Neutrophil (primary cell): ENCODE results near the gene FRA10AC1.

ENCODE experiments used
- H3K27ac ChIP-seq: fragments of 200-600 bp; sonication (generic); 2 replicates; pipeline ENCODE4 v1.5.1; 2016; ENCODE audit warnings: mild to moderate bottlenecking, moderate library complexity
- H3K27me3 ChIP-seq: fragments of 200-600 bp; sonication (generic); 2 replicates; pipeline ENCODE4 v1.6.0; 2016; ENCODE audit warnings: mild to moderate bottlenecking
- H3K36me3 ChIP-seq: fragments of 200-600 bp; sonication (generic); 2 replicates; pipeline ENCODE4 v1.5.1; 2017
- H3K4me1 ChIP-seq, 2 experiments: fragments of 200-600 bp in 1 of 2; sonication (generic) in 1 of 2; 1 replicate in 1 of 2; 2 replicates in 1 of 2; pipeline versions ENCODE4 v1.5.1 to v1.6.1; 2013 to 2016; ENCODE audit warnings: low read depth in 1 of 2, low read length in 1 of 2, mild to moderate bottlenecking in 1 of 2, moderate library complexity in 1 of 2; ENCODE audit not compliant: control insufficient read depth in 1 of 2, insufficient read depth in 1 of 2
- H3K4me3 ChIP-seq, 2 experiments: fragments of 200-600 bp in 1 of 2; sonication (generic) in 1 of 2; 1 replicate in 1 of 2; 2 replicates in 1 of 2; pipeline ENCODE4 v1.5.1; 2013 to 2016; ENCODE audit warnings: low read depth in 1 of 2, low read length in 1 of 2, mild to moderate bottlenecking in 1 of 2, moderate library complexity in 1 of 2
- H3K9me3 ChIP-seq: fragments of 200-600 bp; sonication (generic); 2 replicates; pipeline ENCODE4 v1.5.1; 2016
- TF ChIP-seq, protein P1 (sequence below): fragments of 200-600 bp; sonication (generic); IDR thresholded peaks from 2 replicates; pipeline ENCODE4 v1.5.1; 2016; ENCODE audit warnings: antibody characterized with exemption

FRA10AC1 gene, protein sequence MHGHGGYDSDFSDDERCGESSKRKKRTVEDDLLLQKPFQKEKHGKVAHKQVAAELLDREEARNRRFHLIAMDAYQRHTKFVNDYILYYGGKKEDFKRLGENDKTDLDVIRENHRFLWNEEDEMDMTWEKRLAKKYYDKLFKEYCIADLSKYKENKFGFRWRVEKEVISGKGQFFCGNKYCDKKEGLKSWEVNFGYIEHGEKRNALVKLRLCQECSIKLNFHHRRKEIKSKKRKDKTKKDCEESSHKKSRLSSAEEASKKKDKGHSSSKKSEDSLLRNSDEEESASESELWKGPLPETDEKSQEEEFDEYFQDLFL

DNA sequence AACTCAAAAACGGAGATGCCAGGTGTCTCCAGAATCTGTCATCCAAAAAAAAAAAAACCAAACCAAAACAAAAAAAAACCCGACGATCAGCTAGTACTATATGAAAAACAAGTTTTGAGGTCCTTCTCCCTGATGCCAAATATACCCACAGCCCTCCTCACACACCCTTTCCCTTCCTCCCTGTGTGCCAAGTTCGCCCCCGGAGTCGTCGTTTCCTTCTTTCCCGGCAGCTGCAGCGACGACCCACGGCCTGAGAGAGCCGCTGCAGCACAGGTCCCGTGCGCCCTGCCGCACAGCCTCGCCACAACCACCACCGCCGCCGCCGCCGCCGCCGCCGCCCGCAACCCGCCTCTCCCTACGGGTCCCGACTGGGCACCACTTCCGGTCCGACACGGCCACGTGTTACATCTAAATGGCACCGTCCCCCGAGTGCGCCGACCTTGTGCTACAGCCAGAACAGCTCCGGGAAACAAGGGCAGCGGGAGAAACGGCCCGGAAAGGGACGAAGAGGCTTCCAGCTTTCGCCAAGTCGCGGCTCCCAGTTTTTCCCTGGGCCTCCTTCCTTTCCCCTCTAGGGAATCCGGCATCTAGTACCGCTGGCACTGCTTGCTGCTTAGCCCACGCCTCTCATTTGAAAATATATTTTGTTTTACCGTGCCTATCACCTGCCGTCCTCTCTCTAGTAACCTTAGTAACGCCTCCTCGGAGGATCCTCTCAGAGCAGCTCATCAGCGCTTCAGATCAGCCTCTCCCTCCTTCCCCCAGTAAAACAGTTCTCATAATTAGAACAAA is at the start of gene FRA10AC1:
Gene FRA10AC1, minus strand, starts transcription at position 383 of the 792 bp plus-strand sequence. CDS start 2,486 bp downstream, outside the sequence.
- Histone ChIP-seq H3K27ac (peak within 1 kb of the TSS; percentile 71), H3K9me3 (no peaks in the 10 kb centered on the region), H3K4me1 (peaks cover 17 to 18% of the 10 kb centered on the region in 2 experiments), H3K36me3 (peaks cover 13% of the 10 kb centered on the region), H3K4me3 (peak within 1 kb of the TSS; percentile 76 to 77), H3K27me3 (peaks cover 18% of the 10 kb centered on the region)
- TF ChIP-seq, protein P1, sequence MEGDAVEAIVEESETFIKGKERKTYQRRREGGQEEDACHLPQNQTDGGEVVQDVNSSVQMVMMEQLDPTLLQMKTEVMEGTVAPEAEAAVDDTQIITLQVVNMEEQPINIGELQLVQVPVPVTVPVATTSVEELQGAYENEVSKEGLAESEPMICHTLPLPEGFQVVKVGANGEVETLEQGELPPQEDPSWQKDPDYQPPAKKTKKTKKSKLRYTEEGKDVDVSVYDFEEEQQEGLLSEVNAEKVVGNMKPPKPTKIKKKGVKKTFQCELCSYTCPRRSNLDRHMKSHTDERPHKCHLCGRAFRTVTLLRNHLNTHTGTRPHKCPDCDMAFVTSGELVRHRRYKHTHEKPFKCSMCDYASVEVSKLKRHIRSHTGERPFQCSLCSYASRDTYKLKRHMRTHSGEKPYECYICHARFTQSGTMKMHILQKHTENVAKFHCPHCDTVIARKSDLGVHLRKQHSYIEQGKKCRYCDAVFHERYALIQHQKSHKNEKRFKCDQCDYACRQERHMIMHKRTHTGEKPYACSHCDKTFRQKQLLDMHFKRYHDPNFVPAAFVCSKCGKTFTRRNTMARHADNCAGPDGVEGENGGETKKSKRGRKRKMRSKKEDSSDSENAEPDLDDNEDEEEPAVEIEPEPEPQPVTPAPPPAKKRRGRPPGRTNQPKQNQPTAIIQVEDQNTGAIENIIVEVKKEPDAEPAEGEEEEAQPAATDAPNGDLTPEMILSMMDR = peak; percentile 68

DNA sequence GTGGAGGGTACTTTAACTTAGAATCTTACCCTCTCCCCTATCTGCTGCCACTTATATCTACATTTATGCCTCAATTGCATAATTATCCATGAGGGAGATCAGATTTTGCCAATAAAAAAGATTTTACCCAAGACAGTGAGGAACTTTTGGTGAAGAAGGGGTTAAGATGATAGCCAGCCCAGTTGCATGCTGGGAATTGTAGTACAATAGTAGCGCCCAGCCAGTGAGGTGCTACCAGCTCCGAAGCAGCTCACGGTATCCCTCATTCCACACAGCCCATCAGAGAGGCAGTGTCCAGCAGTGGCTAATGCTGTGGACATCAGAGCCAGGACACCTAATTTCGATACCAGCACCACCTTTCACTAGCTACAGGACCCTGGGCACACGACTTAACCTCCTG is 49.4 kb upstream of the FRA10AC1 start:
- no peaks in the 10 kb centered on the region for H3K36me3 ChIP-seq
- H3K4me3 ChIP-seq = no peak overlapping the region
- peaks cover 0 to 5% of the 10 kb centered on the region in 2 experiments for H3K4me1 ChIP-seq
- H3K9me3 ChIP-seq = no peaks in the 10 kb centered on the region
- TF ChIP-seq, protein P1 = no peak
- no peak overlapping the region for H3K27ac ChIP-seq
- peaks cover 43% of the 10 kb centered on the region for H3K27me3 ChIP-seq

DNA sequence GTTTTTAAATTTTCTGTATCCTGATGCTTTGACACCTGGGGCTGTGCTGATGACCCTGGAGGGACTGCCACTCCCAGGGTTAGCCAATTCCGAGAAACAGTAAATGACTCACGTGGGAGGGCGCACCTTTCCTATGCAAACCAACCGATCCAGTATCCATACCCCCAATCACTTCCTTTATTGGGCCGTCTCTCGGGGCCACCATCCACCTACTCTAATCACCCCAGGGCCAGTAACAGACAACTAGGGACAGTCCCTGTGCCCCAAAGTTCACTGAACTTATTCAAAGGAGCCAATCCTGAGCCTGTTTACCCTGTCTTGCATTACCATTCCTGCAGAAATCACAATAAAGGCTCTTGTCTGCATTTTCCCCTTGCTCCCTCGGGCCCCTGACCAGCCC is 48.7 kb upstream of the FRA10AC1 start:
- Histone ChIP-seq H3K4me1 (peaks cover 0 to 5% of the 10 kb centered on the region in 2 experiments), H3K9me3 (no peaks in the 10 kb centered on the region), H3K4me3 (no peak overlapping the region), H3K36me3 (no peaks in the 10 kb centered on the region), H3K27me3 (peaks cover 36% of the 10 kb centered on the region), H3K27ac (no peak overlapping the region)
- TF ChIP-seq, protein P1 = no peak

DNA sequence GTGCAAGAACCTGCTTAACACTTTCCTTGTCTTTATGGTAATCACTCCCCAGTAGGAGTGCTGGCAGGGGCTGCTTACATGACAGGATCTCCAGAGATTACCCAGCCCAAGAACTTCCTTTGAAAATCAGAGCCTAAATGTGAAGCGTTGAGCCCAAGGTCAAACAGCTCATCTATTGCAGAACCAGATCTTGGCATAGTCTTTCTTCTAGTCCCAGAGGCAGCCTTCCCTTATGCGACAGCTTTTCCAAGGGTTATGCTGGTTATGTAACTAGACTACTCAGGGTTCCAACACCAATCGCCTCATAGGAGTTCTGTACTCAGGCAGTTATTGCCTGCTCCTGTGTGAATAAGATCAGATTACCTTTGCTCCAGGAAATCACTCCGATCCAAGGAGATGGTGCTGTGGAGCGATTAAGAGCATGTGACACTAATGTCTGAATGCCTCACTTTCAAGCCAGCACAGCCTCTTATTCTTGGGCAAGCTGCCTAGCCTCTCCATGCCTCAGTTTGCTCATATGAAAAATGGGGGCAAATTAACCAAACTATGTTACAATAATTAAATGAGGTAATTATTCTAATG is 46.9 kb upstream of the FRA10AC1 start:
- TF ChIP-seq, protein P1 = no peak
- H3K4me3 ChIP-seq = no peak overlapping the region
- peaks cover 18% of the 10 kb centered on the region for H3K27me3 ChIP-seq
- no peak overlapping the region for H3K27ac ChIP-seq
- no peaks in the 10 kb centered on the region for H3K36me3 ChIP-seq
- H3K9me3 ChIP-seq = no peaks in the 10 kb centered on the region
- peaks cover 0 to 5% of the 10 kb centered on the region in 2 experiments for H3K4me1 ChIP-seq

DNA sequence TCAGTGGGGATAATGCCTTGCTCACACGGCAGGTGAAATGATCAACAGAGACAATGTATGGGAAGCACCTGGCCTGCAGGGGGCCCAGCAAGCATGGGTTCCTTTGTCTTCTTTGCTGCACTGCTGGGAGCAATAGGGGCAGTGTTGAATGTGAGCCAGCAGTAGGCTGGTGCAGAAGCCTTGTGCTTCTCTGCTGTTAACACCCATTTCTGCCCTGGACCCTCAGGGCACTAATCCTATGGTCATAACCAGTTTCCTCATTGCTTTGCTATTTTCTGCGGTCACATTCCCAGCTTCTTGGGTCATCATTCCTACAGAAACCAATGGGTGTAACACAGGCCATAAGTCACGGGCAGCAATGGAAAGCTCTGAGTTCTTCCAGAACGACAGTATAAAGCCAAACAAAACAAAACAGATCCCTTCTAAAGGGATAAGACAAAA is 44.5 kb upstream of the FRA10AC1 start:
- peaks cover 14 to 19% of the 10 kb centered on the region in 2 experiments for H3K4me1 ChIP-seq
- no peak overlapping the region for H3K4me3 ChIP-seq
- H3K27me3 ChIP-seq = peaks cover 12% of the 10 kb centered on the region
- peak overlapping the region; percentile 21 for H3K27ac ChIP-seq
- no peaks in the 10 kb centered on the region for H3K9me3 ChIP-seq
- no peaks in the 10 kb centered on the region for H3K36me3 ChIP-seq
- TF ChIP-seq, protein P1 = no peak
